Measurements from ENCODE around the gene OR52A1.

Gene OR52A1

DNA sequence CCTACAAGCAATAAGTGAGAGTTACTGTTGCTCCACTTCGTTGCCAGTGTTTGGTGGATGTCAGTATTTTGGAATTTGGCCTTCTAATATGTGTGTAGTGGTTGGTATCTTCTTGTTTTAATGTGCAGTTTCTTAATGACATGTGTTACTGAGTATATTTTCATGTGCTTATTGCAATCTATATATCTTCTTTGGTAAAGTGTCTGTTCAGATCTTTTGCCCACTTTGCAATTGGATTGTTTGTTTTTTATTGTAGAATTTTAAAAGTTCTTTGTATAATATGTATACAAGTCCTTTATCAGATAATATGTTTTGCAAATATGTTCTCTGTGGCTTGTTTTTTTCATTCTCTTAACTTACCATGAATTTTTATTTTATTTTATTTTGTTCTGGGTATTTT, 38.2 kb upstream of the OR52A1 start:
- no peaks in the 10 kb centered on the region for H3K9me3 ChIP-seq (ENCODE audit: control insufficient read depth, insufficient read depth, low read length)
- no peaks in the 10 kb centered on the region for H4K20me1 ChIP-seq (ENCODE audit: control insufficient read depth, insufficient read depth, low read depth, low read length)
- no peaks in the 10 kb centered on the region for H3K79me2 ChIP-seq (ENCODE audit: control insufficient read depth, low read length)
- H3K36me3 ChIP-seq (ENCODE audit: control insufficient read depth, low read length) = no peaks in the 10 kb centered on the region
- no peaks in the 10 kb centered on the region for H3K27me3 ChIP-seq (ENCODE audit: control insufficient read depth, low read length)
- H3F3A ChIP-seq (ENCODE audit: control insufficient read depth, insufficient read depth) = no peaks in the 10 kb centered on the region
- TF ChIP-seq EZH2phosphoT487 (IDR thresholded peaks at IDR 0.05; ENCODE audit: borderline replicate concordance, low read length) = no peak
- TF ChIP-seq, protein P1, sequence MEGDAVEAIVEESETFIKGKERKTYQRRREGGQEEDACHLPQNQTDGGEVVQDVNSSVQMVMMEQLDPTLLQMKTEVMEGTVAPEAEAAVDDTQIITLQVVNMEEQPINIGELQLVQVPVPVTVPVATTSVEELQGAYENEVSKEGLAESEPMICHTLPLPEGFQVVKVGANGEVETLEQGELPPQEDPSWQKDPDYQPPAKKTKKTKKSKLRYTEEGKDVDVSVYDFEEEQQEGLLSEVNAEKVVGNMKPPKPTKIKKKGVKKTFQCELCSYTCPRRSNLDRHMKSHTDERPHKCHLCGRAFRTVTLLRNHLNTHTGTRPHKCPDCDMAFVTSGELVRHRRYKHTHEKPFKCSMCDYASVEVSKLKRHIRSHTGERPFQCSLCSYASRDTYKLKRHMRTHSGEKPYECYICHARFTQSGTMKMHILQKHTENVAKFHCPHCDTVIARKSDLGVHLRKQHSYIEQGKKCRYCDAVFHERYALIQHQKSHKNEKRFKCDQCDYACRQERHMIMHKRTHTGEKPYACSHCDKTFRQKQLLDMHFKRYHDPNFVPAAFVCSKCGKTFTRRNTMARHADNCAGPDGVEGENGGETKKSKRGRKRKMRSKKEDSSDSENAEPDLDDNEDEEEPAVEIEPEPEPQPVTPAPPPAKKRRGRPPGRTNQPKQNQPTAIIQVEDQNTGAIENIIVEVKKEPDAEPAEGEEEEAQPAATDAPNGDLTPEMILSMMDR (IDR thresholded peaks at IDR 0.05; ENCODE audit: low read depth, low read length, poor library complexity, severe bottlenecking) = no peak
- no peak overlapping the region for H3K4me2 ChIP-seq (ENCODE audit: low read length)
- no peaks in the 10 kb centered on the region for H3K9me2 ChIP-seq (replicated peaks; ENCODE audit: control insufficient read depth, low read length)
- H3K27ac ChIP-seq (ENCODE audit: low read depth, low read length) = no peak overlapping the region
- no peaks in the 10 kb centered on the region for H3K4me1 ChIP-seq (ENCODE audit: control insufficient read depth, low read length)
- no peak overlapping the region for H3K4me3 ChIP-seq (ENCODE audit: low read length)

DNA sequence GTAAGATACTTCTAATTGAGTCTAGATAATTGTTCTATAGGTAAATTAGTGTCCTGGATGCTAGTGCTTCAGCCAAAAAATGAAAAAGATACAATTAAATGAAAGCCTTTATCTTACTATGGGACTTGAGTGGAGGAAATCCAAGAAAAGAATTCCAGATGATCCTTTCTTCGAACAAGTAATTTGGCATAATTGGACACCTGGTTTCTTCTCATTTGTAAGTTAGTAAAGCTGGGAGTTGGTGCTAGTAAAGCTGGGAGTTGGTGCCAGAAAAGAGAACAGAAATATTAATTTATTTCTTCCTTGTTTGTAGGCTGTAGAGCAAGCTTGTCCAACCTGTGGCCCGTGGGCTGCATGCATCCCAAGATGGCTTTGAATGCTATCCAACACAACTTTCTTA, 33.6 kb upstream of the OR52A1 start:
- Histone ChIP-seq H3K9me3 (ENCODE audit: control insufficient read depth, insufficient read depth, low read length) (no peaks in the 10 kb centered on the region), H3K4me2 (ENCODE audit: low read length) (no peak overlapping the region), H3K9me2 (replicated peaks; ENCODE audit: control insufficient read depth, low read length) (no peaks in the 10 kb centered on the region), H3K27ac (ENCODE audit: low read depth, low read length) (no peak overlapping the region), H3K4me3 (ENCODE audit: low read length) (no peak overlapping the region), H4K20me1 (ENCODE audit: control insufficient read depth, insufficient read depth, low read depth, low read length) (no peaks in the 10 kb centered on the region), H3K79me2 (ENCODE audit: control insufficient read depth, low read length) (no peaks in the 10 kb centered on the region), H3K36me3 (ENCODE audit: control insufficient read depth, low read length) (no peaks in the 10 kb centered on the region), H3K4me1 (ENCODE audit: control insufficient read depth, low read length) (no peaks in the 10 kb centered on the region), H3F3A (ENCODE audit: control insufficient read depth, insufficient read depth) (no peaks in the 10 kb centered on the region), H3K27me3 (ENCODE audit: control insufficient read depth, low read length) (no peaks in the 10 kb centered on the region)
- TF ChIP-seq, protein P1 (IDR thresholded peaks at IDR 0.05; ENCODE audit: low read depth, low read length, poor library complexity, severe bottlenecking) = no peak
- no peak for TF ChIP-seq EZH2phosphoT487 (IDR thresholded peaks at IDR 0.05; ENCODE audit: borderline replicate concordance, low read length)

DNA sequence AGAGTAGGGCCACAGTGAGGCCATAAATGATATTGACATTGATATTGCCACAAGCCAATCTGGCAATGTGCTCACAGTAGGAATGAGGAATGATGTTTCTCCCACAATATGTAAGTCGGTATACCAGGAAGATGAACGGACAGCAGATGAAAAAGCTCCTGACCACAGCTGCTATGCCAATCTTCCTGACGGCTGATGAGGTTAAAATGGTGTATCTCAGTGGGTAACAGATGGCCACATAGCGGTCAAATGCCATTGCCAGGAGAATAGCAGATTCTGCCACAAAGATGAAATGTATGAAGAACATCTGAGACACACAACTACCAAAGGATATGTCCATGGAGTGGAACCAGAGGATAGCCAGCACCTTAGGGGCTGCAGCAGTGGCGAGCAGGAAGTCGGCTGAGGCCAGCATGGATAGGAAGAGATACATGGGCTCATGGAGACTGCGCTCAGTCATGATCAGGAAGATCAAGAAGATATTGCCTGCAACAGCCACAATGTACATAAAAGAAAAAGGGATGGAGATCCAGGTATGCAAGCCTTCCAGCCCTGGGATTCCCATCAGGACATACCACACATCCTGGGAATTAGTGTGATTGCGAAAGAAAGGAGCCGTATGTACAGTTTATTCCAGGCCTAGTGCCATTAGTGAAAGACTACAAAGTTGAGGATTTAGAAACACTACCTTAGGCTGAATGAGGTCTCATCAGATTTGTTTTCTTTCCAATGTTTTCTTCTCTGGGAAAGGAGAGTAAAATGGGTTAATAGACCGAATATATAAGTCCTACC, 23.7 kb upstream of the OR52A1 start:
- Histone ChIP-seq H3K4me2 (ENCODE audit: low read length) (no peak overlapping the region), H3K79me2 (ENCODE audit: control insufficient read depth, low read length) (no peaks in the 10 kb centered on the region), H3K27ac (ENCODE audit: low read depth, low read length) (no peak overlapping the region), H3K4me3 (ENCODE audit: low read length) (no peak overlapping the region), H3K9me2 (replicated peaks; ENCODE audit: control insufficient read depth, low read length) (no peaks in the 10 kb centered on the region), H4K20me1 (ENCODE audit: control insufficient read depth, insufficient read depth, low read depth, low read length) (no peaks in the 10 kb centered on the region), H3K4me1 (ENCODE audit: control insufficient read depth, low read length) (no peaks in the 10 kb centered on the region), H3K9me3 (ENCODE audit: control insufficient read depth, insufficient read depth, low read length) (no peaks in the 10 kb centered on the region), H3K27me3 (ENCODE audit: control insufficient read depth, low read length) (no peaks in the 10 kb centered on the region), H3K36me3 (ENCODE audit: control insufficient read depth, low read length) (no peaks in the 10 kb centered on the region), H3F3A (ENCODE audit: control insufficient read depth, insufficient read depth) (no peaks in the 10 kb centered on the region)
- TF ChIP-seq EZH2phosphoT487 (IDR thresholded peaks at IDR 0.05; ENCODE audit: borderline replicate concordance, low read length) = no peak
- TF ChIP-seq, protein P1 (IDR thresholded peaks at IDR 0.05; ENCODE audit: low read depth, low read length, poor library complexity, severe bottlenecking) = no peak

All from DOHH2 (cell line).